ACHN (cell line): Measurements from ENCODE around the gene ZNF554.
"Not testable (repeated sequence)": the region's sequence is repeated elsewhere in the genome, so short reads cannot be mapped to it uniquely, and the experiment has no call there.

Source experiments
- DNase-seq: peaks from one replicate; pipeline ENCODE4 v3.0.0-alpha.2; 2015
- in situ Hi-C: cut with HindIII; loops from 2 replicates; pipeline ENCODE4 v1.10.0; 2017; ENCODE audit warnings: low sequenced_read_pairs, low pct_ligation_motif_present, low pct_unique_long_range_greater_than_20kb

ZNF554 gene

GRCh38 chr19:2850256-2850925 is 30.7 kb downstream of the ZNF554 start:
- DNase-seq: no peak
- in situ Hi-C loops: no loop called here

GRCh38 chr19:2852598-2852997 is 32.9 kb downstream of the ZNF554 start:
- DNase-seq: no peak
- in situ Hi-C loops: no loop called here

GRCh38 chr19:2853015-2853606 is 33.4 kb downstream of the ZNF554 start:
- in situ Hi-C loops: no loop called here
- no peak for DNase-seq

DNA sequence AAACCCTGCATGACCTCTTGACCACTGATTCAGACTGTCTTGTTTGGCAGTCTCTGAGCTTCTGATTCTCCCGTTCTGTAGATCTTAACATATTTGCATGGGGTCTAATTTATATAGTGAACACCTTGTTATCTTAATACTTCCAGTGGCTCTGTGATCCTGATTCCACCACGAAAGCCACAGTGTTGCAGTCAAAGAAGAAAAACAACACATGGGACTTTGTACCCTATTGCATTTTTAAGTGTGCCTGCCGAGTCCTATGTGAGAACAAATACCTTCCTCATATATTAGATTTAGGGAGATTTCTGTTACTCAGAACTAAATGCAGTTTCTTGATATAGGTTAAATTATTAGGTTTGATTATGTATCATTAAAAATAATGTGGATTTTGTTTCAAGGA is 35.2 kb downstream of the ZNF554 start:
- in situ Hi-C loops: no loop called here
- no peak for DNase-seq

GRCh38 chr19:2856457-2857050 is 36.9 kb downstream of the ZNF554 start:
- no peak for DNase-seq
- in situ Hi-C loops: no loop called here

GRCh38 chr19:2858864-2859263 is 39.2 kb downstream of the ZNF554 start:
- no peak for DNase-seq
- in situ Hi-C loops: no loop called here

DNA sequence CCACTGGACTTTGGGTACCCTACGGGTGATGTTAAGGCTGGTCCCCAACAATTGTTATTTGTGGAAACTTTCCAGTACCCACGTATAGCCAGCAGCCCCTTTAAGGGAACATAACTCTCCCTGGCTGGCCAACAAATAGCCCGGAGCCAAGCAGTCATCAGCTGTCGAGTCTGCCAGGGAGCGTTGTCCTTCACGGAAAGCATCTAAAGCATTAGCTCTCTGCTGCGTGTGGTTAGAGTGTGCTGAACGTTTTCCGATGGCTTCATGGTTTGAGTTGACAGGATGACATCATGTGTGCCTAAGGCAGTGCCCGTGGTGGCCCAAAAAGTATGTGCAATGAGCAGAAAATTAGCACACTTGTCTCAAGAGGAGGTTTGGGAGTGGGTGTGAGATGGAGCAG is 44.1 kb downstream of the ZNF554 start:
- in situ Hi-C loops: no loop called here
- no peak for DNase-seq

- in situ Hi-C loops: no loop called here
- no peak for DNase-seq
Measured at GRCh38 chr19:2865334-2866100, 45.8 kb downstream of the ZNF554 start.

DNA sequence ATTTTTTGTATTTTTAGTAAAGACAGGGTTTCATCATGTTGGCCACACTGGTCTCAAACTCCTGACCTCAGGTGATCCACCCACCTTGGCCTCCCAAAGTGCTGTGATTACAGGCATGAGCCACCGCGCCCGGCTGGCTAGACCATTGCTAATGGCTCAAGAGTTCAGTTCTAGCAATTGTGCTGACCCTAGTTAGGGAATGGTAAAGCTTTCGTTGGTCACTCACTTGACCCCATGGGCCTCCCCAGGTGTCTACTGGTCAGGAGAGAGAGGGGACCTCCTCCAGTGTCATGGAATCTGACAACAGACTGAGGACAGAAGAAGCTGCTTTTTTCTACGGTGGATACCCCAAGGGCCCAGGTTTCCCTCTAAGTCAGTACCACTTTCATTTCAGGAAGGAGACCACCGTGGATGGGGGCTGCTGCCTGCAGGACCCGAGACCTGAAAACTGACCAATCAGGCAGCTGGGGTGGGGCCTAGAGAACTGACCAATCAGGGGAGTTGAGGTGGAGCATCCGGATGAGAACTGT is 46.9 kb downstream of the ZNF554 start:
- no peak for DNase-seq
- in situ Hi-C loops: no loop called here

DNA sequence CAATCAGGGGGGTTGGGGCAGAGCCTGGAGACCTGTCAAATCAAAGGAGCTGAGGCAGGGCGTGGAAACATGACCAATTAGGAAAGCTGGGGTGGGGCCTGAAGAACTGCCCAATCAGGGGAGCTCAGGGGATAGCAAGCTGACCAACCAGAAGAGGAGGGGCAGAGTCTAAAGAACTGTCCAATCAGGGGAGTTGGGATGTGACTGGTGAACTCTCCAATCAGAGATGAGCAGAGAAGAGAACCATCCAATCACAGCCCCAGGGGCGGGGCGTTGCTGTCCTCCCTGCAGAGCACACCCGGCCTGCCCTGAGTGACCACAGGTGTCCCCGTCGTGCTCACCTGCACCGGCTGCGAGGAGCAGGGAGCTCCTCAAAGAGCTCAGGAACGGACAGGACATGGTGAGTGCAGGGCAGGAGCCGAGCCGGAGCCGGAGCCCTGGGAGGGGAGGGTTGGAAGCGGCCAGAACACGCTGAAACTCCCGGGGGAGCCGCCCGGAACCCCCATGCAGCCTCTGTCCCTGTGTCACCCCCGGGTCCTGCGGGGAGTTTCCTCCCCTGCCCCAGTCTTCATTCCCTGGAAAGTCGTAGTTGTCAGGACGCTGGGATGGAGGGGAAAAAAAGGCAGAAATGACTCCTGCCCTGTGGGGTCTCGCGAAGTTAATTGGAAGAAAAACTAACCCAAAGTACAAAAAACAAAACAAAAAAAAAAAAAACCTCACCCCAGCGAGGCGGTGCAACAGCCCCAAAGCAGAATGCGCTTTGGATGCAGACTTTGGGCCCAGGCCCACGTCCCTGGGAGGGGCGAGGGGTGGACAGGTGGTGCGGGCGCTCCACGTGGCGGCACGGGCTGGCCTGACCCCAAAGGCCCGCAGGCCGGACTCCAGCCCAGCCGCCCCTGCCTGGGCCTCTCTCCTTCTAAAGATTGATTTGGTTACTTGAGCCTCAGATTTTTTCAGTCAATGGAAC is 47.6 kb downstream of the ZNF554 start, which contains the start of gene ZNF556:
Gene ZNF556, plus strand, starts transcription at position 311 of the 967 bp plus-strand sequence. Its CDS starts 87 bp downstream, at position 398.
- in situ Hi-C loops: no loop called here
- DNase-seq: no peak

DNA sequence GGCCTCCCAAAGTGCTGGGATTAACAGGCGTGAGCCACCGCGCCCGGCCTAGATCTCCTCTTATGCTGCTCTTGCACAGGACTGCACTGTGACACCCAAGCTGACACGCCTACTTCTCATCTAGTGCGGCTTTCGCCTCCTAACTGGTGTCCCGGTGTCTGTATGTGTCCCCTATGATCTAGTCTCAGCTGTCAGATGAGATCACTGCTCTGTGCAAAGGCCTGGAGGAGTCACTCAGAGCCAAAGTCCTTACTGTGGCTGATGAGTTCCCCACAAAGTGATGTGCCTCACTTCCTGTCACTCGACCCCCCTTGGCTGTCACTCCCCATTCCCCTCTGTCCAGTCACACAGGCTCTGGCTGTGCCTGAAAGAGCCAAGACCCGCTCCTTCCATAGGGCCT is 50.0 kb downstream of the ZNF554 start:
- in situ Hi-C loops: no loop called here
- no peak for DNase-seq

GRCh38 chr19:2872175-2872574 is 52.5 kb downstream of the ZNF554 start:
- DNase-seq, in situ Hi-C loops: not testable (repeated sequence)

DNA sequence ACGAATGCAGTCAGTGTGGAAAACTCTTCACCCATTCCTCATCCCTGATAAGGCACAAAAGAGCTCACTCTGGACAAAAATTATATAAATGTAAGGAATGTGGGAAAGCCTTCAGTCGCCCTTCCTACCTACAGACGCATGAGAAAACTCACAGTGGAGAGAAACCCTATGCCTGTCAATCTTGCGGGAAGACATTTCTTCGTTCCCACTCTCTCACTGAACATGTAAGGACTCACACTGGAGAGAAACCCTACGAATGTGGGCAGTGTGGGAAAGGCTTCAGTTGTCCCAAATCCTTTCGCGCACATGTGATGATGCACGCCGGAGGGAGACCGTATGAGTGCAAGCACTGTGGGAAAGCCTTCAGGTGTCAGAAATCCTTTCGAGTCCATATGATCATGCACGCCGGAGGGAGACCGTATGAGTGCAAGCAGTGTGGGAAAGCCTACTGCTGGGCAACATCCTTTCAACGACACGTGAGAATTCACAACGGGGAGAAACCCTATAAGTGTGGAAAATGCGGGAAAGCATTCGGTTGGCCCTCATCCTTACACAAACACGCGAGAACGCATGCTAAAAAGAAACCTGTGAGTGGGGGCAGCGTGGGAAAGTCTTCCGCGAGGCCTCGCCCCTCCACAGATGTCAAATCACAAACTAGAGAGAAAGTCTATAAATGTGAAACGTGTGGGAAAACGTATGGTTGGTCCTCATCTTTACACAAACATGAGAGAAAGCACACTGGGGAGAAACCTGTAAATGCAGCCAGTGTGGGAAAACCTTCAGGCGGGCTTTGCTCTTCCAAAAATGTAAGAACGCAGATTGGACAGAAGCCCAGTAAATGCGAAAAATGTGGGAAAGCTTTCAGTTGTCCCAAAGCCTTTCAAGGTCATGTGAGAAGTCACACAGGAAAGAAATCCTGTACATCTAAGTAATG is 58.0 kb downstream of the ZNF554 start:
- DNase-seq: no peak
- in situ Hi-C loops: no loop called here

DNA sequence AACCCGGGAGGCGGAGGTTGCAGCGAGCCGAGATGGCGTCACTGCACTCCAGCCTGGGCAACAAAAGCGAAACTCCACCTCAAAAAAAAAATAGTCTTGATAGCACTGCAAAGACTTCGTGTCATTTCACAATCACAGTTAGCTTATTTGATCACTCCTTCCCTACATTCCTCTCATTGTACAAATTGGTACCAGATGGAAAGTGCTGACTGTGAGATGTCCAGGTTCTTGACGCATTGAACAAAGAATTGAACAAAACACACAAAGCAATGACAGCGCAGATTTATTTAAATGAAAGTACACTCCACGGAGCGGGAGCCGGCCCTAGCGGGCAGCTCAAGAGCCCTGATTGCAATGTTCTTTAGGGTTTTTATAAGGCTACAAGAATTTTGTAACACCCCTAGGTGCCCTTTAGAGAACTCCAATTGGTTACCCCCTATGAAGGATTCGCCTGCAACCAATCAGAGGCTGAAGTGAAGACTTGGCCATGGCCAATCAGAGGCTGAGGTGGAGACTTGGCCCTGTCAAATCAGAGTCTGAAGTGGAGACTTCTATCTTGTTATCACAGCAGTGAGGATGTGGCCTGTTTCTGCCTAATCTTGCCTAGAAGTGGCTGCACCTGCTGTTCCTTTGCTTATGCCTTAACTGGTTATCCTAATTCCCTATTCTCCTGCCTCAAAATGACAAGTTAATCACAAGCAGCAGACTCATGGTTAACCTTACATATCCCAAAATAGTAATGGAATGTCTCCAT is 64.2 kb downstream of the ZNF554 start:
- DNase-seq: no peak
- in situ Hi-C loops: no loop called here

- DNase-seq: no peak
- in situ Hi-C loops: no loop called here
Measured at GRCh38 chr19:2885736-2886135, 66.1 kb downstream of the ZNF554 start.
